Anterior cingulate cortex (tissue), 58 donors: ENCODE results near the gene PRICKLE4.

Experiments
- DNase-seq, 58 donors: peaks; one replicate each; lab custom pipeline; 2025; lab: John Stamatoyannopoulos, UW

PRICKLE4 gene, protein sequence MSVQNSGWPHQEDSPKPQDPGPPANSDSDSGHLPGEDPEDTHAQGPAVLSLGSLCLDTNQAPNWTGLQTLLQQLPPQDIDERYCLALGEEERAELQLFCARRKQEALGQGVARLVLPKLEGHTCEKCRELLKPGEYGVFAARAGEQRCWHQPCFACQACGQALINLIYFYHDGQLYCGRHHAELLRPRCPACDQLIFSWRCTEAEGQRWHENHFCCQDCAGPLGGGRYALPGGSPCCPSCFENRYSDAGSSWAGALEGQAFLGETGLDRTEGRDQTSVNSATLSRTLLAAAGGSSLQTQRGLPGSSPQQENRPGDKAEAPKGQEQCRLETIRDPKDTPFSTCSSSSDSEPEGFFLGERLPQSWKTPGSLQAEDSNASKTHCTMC

DNA sequence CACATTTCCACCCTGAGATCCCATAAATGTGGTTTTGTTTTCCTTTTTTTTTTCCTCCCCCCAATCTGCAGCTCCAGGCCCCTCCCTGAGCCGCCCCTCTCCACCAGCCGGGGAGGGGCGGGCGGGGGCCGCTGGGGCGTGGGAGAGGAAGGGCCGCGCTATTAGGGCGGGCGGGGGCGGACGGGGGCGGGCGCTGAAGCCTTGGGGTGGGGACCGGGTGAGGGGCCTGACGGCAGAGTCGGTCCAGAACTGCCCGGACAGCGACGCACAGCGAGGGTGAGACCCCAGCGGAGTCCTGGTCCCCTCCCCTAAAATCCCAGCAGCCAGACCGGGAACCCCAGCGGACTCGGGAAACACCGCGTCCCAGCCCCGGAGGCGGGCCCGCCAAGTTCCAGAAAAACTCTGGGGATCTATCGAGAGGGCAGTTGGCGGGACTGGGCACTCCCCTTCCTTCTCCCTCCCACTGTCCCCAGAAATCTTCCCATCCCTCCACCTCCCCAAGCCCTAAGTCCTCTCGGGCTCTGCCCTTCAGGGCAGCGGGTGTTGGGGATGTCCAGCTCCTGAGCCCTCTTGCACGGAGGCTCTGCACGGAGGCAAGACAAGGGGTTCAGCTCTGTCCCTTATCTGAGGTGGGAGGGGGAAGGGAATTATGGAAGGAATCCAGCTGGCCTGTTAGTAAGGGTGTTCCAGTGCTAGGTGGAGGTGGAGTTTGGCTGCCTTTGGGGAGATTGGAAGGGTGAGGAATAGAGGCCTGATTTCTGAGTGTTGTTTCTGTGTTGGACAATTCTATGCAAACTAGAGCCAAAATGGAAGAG, at the start of gene PRICKLE4:
Gene PRICKLE4, plus strand, starts transcription at position 232 of the 815 bp plus-strand sequence. CDS start 2,692 bp downstream, outside the sequence.
- peak in 12 of 58 donors; percentile 22 to 47 (median 32) for DNase-seq

DNA sequence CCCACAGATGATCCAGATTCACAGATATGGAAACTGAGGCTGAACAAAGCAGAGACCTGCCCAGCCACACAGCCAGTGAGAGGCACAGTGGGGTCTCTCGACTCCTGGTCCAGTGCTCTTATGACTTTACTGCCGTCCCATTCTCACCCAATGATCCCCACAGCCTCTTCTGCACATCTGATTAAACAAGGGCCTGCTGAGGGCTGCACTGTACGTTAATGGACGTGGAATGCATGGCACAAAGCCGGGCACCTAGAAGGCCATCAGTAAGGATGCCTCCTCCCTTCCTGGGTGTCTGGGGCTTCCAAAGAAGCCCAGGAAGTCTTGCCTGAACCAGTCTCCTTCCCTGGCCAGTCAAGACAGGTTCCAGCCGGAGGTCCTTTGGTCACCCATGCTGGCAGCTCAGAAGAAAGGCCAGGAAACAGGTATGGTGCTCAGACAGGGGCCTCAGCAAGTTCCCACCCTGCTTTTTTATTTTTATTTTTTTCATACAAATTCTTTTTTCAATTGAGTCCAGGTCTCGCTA, 49.0 kb upstream of the PRICKLE4 start:
- peak in 1 of 58 donors; percentile 31 for DNase-seq

DNA sequence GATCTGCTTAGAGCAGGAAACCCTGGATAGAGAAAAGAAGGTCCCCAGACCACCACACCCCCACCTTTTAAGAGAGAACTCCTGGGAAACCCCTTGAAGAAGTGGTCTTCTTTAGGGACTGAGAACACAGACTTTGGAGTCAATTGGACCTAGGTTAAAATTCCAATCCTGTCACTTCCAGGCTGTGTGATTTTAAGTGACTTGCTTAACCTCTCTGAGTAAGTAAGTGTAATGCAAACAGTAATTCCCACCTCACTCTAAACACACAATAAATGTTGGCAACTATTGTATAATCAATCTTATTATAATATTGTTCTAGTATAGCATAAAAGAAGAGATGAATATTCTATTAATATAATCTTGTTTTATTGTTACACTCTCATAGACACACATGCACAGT, 48.4 kb upstream of the PRICKLE4 start:
- DNase-seq: no peak

DNA sequence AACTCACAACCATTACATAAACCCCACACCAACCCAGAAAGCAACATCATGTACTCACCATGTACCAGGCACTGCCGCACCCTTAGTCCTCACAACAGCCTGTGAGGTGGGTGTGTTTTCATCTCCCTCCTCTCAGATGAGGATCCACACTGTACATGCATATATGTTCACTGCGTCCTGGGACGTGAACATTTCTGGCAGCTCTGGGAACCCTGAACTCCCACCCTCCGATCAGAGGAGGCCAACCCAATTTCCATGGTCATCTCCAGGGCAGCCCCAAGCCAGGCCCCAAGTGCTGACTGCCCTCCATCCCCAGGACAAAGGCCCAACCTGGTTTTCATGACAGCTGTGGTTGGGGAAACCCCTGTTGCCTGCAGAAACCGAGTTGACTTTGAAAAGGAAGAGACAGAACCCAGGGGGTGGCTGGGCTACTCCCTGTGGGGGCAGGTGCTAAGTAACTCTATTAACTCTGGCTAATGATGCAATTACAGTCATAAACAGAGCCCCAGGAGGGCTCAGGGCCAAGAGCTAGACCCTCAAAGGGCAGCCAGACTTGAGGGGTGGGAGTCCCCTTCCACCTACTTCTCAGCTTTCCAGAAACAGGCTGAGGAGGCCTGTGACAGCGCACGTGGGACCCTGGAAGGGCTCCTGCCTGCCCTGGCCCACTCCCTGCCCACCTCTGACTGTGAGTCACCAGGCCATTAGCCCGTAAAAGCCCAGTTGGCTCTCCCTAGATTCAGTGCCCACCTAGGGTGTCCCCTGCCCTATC, 47.8 kb upstream of the PRICKLE4 start:
- peak in 15 of 58 donors; percentile 8 to 64 (median 39) for DNase-seq

DNA sequence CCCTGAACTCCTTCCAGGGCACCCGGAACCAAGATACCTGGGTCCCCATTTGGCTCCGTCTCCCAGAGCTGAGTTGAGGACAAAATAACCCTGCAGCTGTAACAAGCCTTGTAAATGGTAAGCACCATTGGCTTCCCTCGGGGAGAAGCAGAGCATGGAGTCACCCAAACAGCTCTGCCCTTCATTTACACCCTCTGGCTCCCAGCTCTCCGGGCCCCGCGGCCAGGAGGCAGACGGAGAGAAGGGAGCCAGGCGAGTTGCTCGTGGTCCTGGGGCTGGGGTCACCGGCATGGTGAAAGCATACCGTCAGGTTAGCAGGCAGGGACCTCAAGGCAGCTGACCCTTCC, 47.2 kb upstream of the PRICKLE4 start:
- peak in 1 of 58 donors; percentile 61 for DNase-seq

DNA sequence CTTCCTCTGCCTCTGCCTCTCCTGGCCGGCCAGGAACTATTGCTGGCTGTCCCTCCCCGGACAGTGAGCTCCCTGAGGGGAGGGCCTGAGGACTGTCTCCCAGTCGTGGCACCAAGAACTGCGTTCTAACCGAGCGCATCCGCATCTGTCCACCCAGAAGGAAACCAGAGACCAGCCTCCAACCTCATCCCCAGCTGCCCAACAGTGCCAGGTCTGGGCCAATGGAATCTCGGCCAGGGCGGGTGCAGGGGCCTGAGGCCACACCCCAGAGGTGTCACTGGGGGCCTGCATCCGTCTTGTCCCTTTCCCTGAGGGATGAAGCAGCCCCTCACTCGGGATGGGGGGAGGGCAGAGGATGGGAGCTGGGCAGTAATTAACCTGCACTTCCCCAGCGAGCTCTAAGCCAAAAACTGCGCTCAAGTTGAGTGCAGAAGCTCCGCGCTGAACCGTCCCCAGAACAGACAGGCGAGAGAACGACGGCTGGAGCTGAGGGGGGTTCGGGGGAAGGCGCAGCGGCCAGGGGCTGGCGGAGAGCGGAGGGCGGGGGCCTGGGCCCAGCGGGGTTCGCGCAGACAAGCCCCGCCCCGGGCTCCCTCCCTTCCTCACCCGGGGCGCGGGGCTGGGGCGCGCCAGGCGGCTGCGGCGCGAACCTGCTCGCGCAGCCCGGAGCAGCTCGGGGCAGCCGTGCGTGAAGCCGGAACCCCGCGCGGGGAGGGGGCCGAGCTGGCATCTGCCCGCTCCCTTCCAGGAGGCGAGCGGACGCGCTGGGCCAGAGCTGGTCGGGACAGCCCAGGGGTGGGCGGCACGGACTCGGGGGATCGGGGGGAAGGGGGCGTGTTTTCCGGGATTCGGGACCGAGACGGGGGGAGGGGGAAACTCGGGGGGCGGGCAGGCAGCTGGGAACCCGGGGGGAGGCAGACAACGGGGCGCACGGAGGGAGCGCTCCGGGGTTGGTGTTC, 46.6 kb upstream of the PRICKLE4 start:
- DNase-seq: peak in 55 of 58 donors; percentile 60 to 97 (median 85)

DNA sequence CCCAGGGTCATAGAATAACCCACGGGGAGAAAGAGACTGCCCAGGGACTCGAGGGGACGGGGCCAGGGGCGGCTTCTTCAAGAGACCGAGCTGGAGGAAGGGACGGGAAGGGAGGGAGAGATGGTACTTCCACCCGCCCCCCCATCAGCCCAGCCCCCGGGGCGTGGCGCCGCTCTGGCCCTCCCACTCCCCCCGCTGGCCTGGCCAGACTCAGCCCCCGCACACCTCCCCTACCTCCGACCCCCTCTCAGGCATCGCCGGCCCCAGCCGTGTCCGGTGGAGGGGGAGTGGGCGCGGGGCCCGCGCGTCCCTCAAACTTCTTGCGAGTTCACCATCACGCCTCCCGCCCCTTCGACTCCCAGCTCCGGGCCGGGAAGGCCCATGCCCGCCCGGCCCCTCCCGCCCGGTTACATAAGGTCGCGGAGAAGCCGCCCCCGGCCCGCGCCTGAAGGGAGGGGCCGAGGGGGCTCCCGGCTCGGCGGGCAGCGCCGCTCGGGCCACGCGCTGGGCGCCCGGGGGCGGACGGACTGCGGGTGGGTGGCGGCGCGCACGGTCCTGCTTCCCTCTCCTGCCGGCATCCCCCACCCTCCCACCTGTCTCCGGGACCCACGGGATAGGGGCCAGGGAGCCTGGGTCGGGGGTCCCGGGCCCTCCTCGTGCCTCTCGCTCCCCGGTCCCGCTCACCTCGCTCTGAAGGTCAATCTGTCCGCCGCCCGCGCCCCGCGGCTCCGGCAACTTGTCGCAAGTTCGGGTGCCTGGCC, 45.7 kb upstream of the PRICKLE4 start:
- DNase-seq: peak in 56 of 58 donors; percentile 44 to 95 (median 85)

DNA sequence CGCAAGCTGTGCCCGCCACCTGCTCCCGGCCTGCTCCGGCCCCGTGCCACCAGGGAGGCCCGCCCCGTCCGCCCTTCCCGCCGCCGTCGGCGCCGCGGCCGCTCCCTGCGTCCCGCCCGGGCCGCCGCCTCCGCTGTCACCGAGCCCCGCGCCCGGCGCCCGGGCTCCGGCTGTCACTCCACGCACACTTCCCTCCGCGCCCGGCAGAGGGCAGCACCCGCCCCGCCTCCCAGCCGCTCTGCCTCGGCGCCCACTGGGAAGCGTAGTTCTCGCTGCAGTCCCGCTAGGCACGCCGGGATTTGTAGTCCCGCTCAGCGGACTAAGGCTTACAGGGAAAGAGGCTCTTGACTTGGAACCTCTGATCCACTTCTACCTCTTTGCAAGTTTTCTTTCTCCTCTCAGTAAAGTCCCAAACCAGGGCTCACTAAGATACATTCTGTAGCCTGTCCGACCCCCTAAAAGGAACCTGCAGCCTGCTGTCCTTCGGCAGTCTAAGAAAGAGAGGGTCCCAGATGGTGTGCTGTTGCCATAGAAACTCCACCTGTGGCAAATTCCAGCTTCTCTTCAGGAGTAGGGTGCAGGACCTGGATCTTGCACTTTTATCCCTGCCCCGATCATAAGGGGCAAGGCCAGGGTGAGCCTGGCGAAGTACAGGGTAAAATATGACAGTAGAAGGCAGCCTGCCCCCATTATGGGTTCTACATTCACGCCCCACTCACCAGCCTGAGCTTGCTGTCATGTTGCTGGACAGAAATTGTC, 45.0 kb upstream of the PRICKLE4 start, which contains the start of gene TFEB:
Gene TFEB, minus strand, starts transcription at position 182 of the 759 bp plus-strand sequence. CDS start 44,395 bp downstream, outside the sequence.
- DNase-seq: peak; percentile 31 to 97 (median 90)

DNA sequence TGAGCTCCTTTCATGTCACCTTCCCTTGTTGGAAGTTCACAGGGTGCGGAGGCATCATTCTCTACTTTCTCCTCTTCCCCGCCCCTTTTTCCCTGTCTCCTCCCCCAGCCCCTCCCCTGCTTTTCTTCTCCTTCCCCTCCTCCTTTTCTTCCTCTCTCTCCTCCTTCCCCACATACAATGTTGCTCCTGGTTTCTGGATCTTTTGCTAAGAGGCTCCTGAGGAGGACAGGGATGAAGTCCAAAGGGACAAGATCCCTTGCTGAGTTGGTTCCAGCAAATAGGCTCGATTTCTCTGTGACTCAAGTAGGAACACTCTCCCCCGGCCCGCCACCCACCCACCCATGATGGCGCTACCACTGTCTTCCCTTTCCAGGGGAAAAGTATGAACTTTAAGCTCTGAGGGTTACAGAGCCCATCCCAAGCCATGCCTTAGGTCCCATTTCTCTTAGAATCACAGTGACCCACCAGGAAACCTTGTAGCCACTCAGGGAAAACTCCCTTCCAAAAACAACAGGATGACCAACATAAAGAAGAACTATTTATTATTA, 44.3 kb upstream of the PRICKLE4 start:
- no peak for DNase-seq

DNA sequence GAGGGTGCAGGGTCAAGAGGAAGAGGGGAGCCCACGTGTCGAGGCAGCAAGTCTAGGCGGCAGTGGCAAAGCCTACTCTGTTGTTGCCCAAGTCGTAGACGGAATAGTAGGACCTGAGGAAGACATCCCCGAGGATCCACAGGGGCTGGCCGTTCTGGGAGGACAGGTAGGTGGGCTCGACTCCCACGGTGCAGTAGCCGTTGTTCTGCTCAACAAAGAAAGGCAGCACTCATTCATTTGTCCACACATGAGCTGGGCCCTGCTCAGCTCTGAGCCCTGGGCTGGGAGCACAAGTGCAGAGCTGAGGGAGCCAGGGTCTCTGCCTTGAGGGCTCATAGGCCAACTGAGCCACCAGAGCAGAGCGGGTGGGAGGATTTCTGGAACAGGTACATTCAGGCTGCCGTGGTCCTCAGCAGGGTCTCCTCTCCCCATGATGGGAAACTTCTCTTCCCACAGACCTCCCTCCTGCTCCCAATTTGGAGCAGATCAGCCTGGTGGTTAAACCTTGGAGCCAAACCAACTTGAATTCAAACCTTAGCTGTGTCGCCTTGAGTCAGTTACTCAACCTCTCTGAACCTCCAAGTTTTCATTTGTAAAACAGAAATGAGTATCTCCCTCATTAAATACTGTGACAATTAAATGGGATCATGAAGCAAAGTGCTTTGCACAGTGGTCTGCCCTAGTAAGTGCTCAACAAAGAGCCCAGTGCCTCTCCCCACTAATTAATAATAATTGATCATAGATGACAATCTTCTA, 43.6 kb upstream of the PRICKLE4 start:
- DNase-seq: no peak

DNA sequence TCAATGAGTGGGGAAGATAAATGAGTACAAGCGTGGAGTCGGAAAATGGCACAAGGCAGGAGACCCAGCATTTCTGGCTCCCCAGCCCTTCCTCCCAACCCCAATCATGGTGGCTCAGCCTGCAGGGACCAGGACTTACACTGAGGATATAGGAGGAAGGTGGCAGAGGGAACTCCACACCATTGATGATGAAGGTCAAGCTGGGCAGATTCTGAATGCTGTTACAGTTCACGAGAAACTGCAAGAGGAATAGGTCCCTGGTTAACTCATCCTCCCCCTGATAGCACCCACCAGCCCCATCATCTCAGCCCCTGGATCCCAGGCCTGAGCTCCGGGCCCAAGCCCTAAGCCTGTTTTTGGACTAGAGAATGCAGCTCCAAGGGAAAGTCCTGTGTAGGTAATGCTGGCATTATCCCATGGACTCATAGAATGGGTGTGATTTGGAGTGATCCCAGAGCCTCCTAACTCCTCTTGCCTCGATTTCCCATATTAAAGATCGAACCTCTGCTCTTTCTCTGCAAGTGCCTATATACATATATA, 42.9 kb upstream of the PRICKLE4 start:
- no peak for DNase-seq

DNA sequence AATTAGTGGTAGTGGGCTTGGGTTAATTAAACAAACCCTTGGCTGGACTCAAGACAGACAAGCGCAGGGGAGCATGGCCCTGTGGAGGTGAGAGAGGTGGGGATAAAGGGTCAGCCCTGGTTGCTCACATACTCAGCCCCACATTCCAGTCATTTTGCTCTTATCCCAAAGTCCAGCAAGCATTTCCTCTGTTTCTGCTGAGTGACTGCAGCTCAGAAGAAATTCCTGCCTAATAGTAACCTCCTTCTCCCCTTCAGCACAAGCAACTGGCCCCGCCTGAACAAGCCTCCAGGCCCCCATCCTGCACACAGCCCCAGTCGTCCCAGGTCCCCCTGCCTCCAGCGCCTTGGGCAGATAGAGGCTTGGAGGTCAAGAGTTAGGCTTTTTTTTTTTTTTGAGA, 41.5 kb upstream of the PRICKLE4 start:
- DNase-seq: no peak

DNA sequence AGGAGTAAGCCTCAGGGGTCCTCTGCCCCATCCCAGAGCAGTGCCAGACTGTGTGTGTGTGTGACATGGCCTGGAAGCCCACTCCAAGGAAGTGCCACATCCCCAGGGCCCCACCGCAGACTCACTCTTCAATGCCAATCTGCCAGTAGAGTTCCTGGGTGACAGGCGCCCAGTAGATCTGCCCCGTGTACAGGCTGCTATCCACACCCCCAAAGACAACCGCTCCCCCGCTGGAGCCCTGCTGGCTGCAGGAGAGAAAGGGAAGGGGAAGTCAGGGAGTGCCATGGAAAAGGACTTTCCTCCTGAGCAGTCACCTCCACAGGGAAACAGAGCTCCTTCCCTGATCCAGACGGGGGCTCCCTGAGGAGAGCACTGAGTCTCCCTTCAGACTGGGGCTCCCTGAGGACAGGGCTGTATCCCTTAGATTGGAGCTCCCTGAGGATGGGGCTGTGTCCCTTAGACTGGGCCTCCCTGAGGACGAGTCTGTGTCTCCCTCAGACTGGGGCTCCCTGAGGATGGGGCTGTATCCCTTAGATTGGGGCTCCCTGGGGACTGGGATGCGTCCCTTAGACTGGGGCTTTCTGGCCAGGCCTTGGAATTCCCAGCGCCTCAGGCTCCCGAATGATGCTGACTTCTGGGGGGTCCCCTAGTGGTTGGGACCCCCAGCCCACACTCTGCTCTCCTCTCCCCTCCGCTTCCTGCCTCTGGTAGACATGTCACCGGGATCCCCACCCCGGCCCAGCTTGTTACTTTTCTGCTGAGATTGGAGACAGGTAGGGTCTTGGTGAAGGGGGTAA, 40.0 kb upstream of the PRICKLE4 start:
- no peak for DNase-seq

DNA sequence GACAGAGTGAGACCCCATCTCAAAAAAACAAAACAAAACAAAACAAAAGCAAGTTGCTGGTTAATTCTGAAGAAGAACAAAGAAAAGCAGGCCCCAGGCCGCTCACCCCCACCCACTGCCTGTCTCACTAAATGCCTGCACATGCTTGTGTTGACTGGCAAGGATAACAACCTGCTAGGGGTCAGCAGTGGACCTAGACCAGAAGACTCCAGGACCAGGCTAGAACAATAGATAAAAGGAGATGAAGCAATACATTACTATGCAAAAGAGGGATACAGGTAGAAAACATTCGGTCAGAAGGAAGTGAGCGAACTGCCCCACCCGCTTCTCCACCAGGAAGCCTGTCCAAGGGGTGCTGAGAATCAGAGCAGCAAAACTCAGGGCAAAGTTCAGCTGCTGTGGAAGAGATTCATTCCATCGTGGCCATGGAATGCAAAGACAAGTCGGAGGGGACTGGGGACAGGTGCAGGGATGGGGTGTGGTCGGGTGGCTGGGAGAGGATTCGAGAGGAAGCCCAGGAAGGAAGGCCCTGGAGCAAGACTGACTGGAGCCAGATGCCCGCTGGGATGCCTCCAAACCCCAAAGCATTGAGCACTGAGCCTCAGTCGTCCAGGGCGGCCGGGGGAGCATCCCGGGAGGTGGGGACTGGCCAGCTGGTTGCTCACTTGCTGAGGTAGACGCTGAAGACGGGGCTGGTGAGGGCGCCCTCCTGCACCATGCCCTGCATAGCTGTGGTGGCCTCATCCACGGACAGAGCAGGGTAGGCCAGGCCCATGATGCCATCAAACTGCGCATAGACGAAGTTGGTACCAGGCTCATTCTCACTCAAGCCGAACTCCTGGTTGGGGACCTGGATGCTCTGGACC, 38.7 kb upstream of the PRICKLE4 start:
- DNase-seq: no peak
